Activated naive CD8-positive, alpha-beta T cell treated with anti-CD3 and anti-CD28 coated beads for 36 hours (primary cell): ENCODE results near the gene SREBF1. TPM values are rescaled to one million over a fixed set of nuclear protein-coding genes. Genes with fewer than 3 reads are reported as not detected.
A peak's percentile ranks its signal among the peaks of the same experiment; 100 is the strongest.

Experiments
- DNase-seq: peaks from one replicate; pipeline ENCODE4 v3.0.0; 2021
- H3K27ac Mint-ChIP-seq: one replicate; pipeline ENCODE4 v1.8.0; 2022; ENCODE audit warnings: mild to moderate bottlenecking, moderate library complexity, mixed read lengths
- H3K27me3 Mint-ChIP-seq: one replicate; pipeline ENCODE4 v1.8.0; 2022; ENCODE audit warnings: mild to moderate bottlenecking, mixed read lengths
- H3K36me3 Mint-ChIP-seq: one replicate; pipeline ENCODE4 v1.8.0; 2021; ENCODE audit warnings: mild to moderate bottlenecking, mixed read lengths
- H3K4me1 Mint-ChIP-seq: one replicate; pipeline ENCODE4 v1.8.0; 2021; ENCODE audit warnings: mixed read lengths
- H3K4me3 Mint-ChIP-seq: one replicate; pipeline ENCODE4 v1.8.0; 2022; ENCODE audit warnings: mild to moderate bottlenecking, moderate library complexity, mixed read lengths
- H3K9me3 Mint-ChIP-seq: one replicate; pipeline ENCODE4 v1.8.0; 2022; ENCODE audit warnings: mixed read lengths
- total RNA-seq, 2 experiments: library from RNA; stranded (reverse); gene quantifications; one replicate each; pipeline ENCODE4 v1.2.3, GENCODE V29; 2021

SREBF1 gene
- total RNA-seq, 2 experiments from 2014 or later = 123 to 131 TPM

GRCh38 chr17:17849147-17849820, 12.5 kb upstream of the SREBF1 start:
- Mint-ChIP-seq H3K36me3 (peaks cover 11% of the 10 kb centered on the region), H3K27ac (peak overlapping the region; percentile 97), H3K4me1 (peaks cover 72% of the 10 kb centered on the region), H3K4me3 (peak overlapping the region; percentile 55), H3K27me3 (no peaks in the 10 kb centered on the region), H3K9me3 (no peaks in the 10 kb centered on the region)
- DNase-seq = peak; percentile 92

- Mint-ChIP-seq H3K9me3 (no peaks in the 10 kb centered on the region), H3K36me3 (peaks cover 10% of the 10 kb centered on the region), H3K4me3 (peak overlapping the region; percentile 55), H3K27ac (peak overlapping the region; percentile 97), H3K4me1 (peaks cover 65% of the 10 kb centered on the region), H3K27me3 (no peaks in the 10 kb centered on the region)
- no peak for DNase-seq
Measured at GRCh38 chr17:17848311-17849082, 11.7 kb upstream of the SREBF1 start.

- Mint-ChIP-seq H3K4me3 (no peak overlapping the region), H3K36me3 (peaks cover 8% of the 10 kb centered on the region), H3K9me3 (no peaks in the 10 kb centered on the region), H3K27me3 (no peaks in the 10 kb centered on the region), H3K27ac (peak overlapping the region; percentile 97), H3K4me1 (peaks cover 57% of the 10 kb centered on the region)
- DNase-seq = no peak
Measured at GRCh38 chr17:17847726-17848125, 10.9 kb upstream of the SREBF1 start.

- no peak for DNase-seq
- no peak overlapping the region for H3K4me3 Mint-ChIP-seq
- H3K4me1 Mint-ChIP-seq = peaks cover 55% of the 10 kb centered on the region
- H3K27ac Mint-ChIP-seq = no peak overlapping the region
- peaks cover 8% of the 10 kb centered on the region for H3K36me3 Mint-ChIP-seq
- H3K9me3 Mint-ChIP-seq = no peaks in the 10 kb centered on the region
- H3K27me3 Mint-ChIP-seq = no peaks in the 10 kb centered on the region
Measured at GRCh38 chr17:17847118-17847689, 10.4 kb upstream of the SREBF1 start.

DNA sequence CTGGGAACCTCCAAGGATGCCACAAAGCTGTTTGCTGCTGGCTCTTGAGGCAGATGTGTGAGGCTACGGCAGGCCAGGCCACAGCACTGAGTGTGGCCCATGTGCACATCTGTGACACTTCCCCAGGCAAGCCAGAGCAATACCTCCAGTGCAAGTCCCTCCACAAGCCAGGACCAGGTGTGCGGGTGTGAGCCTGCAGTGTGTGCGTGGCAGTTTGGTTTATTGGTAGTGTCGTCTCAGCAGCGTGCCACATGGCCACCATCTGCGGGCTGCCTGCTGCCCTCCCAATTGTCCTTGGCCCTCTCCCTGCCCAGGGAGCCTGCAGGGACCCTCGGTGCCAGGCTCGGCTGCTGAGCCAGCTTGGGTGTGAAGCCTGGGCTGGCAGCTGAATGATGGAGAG, 9.9 kb upstream of the SREBF1 start:
- Mint-ChIP-seq H3K4me1 (peaks cover 49% of the 10 kb centered on the region), H3K9me3 (no peaks in the 10 kb centered on the region), H3K36me3 (peaks cover 4% of the 10 kb centered on the region), H3K27ac (peak overlapping the region; percentile 38), H3K27me3 (no peaks in the 10 kb centered on the region), H3K4me3 (no peak overlapping the region)
- no peak for DNase-seq

DNA sequence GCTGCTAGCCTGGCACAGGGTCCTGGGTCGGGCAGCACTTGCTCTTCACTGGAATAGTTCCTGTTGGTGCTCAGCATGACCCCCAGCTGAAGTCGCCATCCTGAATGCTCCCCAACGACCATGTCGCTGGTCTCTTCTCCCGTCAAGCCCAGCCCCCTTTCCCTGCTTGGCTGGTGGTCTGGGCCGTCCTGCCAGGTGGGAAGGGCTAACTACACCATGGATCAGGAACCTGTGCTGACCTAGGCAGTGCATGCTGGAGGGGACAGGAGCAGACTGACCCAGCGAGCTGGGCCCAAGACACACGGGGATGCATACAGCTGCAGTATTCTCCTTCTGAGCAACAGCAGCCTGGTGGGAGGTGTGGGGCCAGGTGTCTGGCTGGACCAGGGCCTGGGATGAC, 9.2 kb upstream of the SREBF1 start:
- Mint-ChIP-seq H3K27me3 (no peaks in the 10 kb centered on the region), H3K4me1 (peaks cover 46% of the 10 kb centered on the region), H3K4me3 (no peak overlapping the region), H3K27ac (no peak overlapping the region), H3K36me3 (peaks cover 4% of the 10 kb centered on the region), H3K9me3 (no peaks in the 10 kb centered on the region)
- no peak for DNase-seq

- H3K9me3 Mint-ChIP-seq = no peaks in the 10 kb centered on the region
- no peak overlapping the region for H3K27ac Mint-ChIP-seq
- no peaks in the 10 kb centered on the region for H3K27me3 Mint-ChIP-seq
- peaks cover 42% of the 10 kb centered on the region for H3K4me1 Mint-ChIP-seq
- H3K36me3 Mint-ChIP-seq = peaks cover 1% of the 10 kb centered on the region
- no peak overlapping the region for H3K4me3 Mint-ChIP-seq
- no peak for DNase-seq
Measured at GRCh38 chr17:17845046-17845775, 8.4 kb upstream of the SREBF1 start.

DNA sequence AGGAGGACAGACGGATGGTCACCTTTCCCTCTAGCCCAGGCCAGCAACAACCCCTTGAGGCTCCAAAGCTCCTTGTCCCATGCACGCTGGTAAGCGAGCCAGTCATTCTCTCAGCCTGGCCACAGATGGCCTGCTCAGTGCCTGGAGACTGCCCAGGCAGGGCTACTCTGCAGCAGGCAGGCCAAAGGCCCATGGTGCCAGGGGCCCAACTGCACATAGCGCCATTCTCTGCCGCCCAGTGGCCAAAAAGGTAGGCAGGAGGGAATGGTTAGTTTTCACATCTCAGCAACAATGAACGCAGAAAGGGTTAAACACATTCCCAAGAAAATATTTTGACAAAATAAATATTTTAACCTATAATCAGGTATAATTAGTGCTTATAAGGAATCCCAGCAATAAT, 7.7 kb upstream of the SREBF1 start:
- peaks cover 38% of the 10 kb centered on the region for H3K4me1 Mint-ChIP-seq
- no peak overlapping the region for H3K4me3 Mint-ChIP-seq
- H3K36me3 Mint-ChIP-seq = no peaks in the 10 kb centered on the region
- no peaks in the 10 kb centered on the region for H3K9me3 Mint-ChIP-seq
- H3K27me3 Mint-ChIP-seq = no peaks in the 10 kb centered on the region
- H3K27ac Mint-ChIP-seq = no peak overlapping the region
- DNase-seq = no peak

GRCh38 chr17:17844079-17844478, 7.3 kb upstream of the SREBF1 start:
- Mint-ChIP-seq H3K4me3 (no peak overlapping the region), H3K4me1 (peaks cover 38% of the 10 kb centered on the region), H3K27me3 (no peaks in the 10 kb centered on the region), H3K27ac (no peak overlapping the region), H3K36me3 (no peaks in the 10 kb centered on the region), H3K9me3 (no peaks in the 10 kb centered on the region)
- no peak for DNase-seq

GRCh38 chr17:17843096-17843495, 6.3 kb upstream of the SREBF1 start:
- Mint-ChIP-seq H3K27me3 (no peaks in the 10 kb centered on the region), H3K4me3 (no peak overlapping the region), H3K36me3 (no peaks in the 10 kb centered on the region), H3K27ac (no peak overlapping the region), H3K4me1 (peaks cover 37% of the 10 kb centered on the region), H3K9me3 (no peaks in the 10 kb centered on the region)
- no peak for DNase-seq

- Mint-ChIP-seq H3K36me3 (no peaks in the 10 kb centered on the region), H3K9me3 (no peaks in the 10 kb centered on the region), H3K27me3 (no peaks in the 10 kb centered on the region), H3K4me1 (peaks cover 37% of the 10 kb centered on the region), H3K27ac (no peak overlapping the region), H3K4me3 (no peak overlapping the region)
- no peak for DNase-seq
Measured at GRCh38 chr17:17842111-17842876, 5.5 kb upstream of the SREBF1 start.

DNA sequence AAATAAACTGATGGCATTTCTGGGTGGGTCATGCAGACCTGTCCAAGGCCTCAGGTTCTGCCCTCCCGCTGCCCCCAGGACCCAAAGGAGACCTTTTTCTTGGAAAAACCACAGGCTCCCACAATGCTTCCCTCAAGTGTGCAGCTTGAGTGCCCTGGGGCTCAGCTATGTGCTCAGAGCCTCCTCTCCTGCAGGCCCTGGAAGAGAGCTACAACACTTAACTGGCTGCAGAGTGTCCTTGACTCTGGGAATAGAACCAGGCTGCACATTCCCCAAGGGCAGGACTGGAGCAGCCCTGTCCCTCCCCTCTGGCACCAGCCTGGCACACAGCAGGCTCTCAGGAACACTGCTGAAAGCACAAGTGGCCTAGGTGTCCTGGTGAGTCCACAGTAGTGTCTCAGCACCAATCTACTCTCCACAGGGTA, 4.8 kb upstream of the SREBF1 start:
- no peaks in the 10 kb centered on the region for H3K36me3 Mint-ChIP-seq
- H3K27me3 Mint-ChIP-seq = no peaks in the 10 kb centered on the region
- H3K4me3 Mint-ChIP-seq = no peak overlapping the region
- H3K4me1 Mint-ChIP-seq = peaks cover 36% of the 10 kb centered on the region
- H3K27ac Mint-ChIP-seq = no peak overlapping the region
- H3K9me3 Mint-ChIP-seq = no peaks in the 10 kb centered on the region
- no peak for DNase-seq

DNA sequence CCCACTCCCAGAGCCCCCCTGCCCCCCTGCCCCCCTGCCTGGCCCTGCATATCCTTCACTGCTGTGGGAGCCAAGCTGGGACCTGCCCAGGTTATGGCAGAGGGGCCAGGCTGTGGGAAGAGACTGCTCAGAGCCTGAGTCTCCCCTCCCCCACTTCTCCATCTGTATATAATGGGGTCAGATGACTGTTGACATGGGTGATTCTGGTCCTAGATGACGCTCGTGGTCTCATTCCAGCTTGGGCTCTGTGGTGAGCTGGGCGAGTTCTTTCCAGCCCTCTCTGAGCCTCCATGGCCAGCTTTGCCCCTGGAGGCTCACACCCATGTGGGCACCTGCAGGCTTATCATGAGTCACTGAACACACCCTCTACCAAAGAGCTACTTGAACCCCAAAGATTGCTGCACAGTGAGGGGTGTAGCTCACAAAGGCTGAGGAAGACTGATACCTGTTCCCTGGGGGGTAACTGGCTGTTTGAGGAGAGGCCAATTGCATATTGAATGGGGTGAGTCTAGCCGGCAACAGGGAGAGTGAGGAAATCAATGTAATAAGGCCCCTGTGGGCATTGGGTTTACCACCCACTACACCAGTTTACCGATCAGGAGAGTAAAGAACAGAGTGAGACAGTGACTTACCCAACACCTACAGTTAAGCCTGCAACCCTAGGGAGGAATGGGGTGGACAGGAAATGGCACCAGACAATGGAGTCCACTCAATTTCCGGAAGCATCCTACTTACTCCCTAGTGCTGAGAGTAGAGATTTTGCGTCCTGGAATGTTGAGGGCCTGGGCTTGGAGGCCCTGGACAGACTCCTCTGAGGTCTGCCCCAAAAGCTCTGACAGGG, 4.2 kb upstream of the SREBF1 start:
- Mint-ChIP-seq H3K27me3 (peaks cover under 1% of the 10 kb centered on the region), H3K36me3 (peaks cover 1% of the 10 kb centered on the region), H3K27ac (peak overlapping the region; percentile 86), H3K4me3 (peak overlapping the region; percentile 69), H3K4me1 (peaks cover 37% of the 10 kb centered on the region), H3K9me3 (no peaks in the 10 kb centered on the region)
- no peak for DNase-seq
